GM23248 (cell line): ENCODE data around the gene CFAP45.

Experiments used
- EZH2 ChIP-seq: fragments of 200-600 bp; sonication (generic); IDR thresholded peaks from 2 replicates; pipeline ENCODE4 v1.6.1; 2018; ENCODE audit warnings: antibody characterized with exemption, mild to moderate bottlenecking; ENCODE audit not compliant: insufficient read depth, poor library complexity, severe bottlenecking
- EZH2phosphoT487 ChIP-seq: fragments of 200-600 bp; sonication (generic); IDR thresholded peaks from 2 replicates; pipeline ENCODE4 v1.6.1; 2018; ENCODE audit warnings: antibody characterized with exemption, moderate library complexity, mild to moderate bottlenecking, low read depth; ENCODE audit not compliant: insufficient read depth

GRCh38 chr1:159939678-159940002 lies 39.7 kb upstream of the CFAP45 start:
- TF ChIP-seq EZH2 (no peak), EZH2phosphoT487 (no peak)
